Activated CD8-positive, alpha-beta T cell treated with anti-CD3 and anti-CD28 coated beads, Interleukin-2, amount 10 ng/mL, durations not matched to agents 7 days and 5 days (primary cell): ENCODE data around the gene ARHGAP8. TPM values are rescaled to one million over a fixed set of nuclear protein-coding genes. Genes with fewer than 3 reads are reported as not detected.

ENCODE experiments used
- ATAC-seq: fragments of 150-1000 bp; cut with Tn5 transposase; one replicate; pipeline ENCODE4 v1.10.0; 2021; ENCODE audit warnings: moderate library complexity
- CTCF ChIA-PET: fragments of 350-600 bp; sonication (Branson Sonifier 250); formaldehyde crosslinking; loops from one replicate; lab custom pipeline; 2021; ENCODE audit warnings: antibody characterized with exemption; lab: Charles Lee
- POLR2A ChIA-PET: fragments of 350-600 bp; sonication (Branson Sonifier 250); formaldehyde crosslinking; loops from one replicate; lab custom pipeline; 2021; ENCODE audit warnings: antibody characterized with exemption; lab: Charles Lee
- DNase-seq: peaks from one replicate; pipeline ENCODE4 v3.0.0-alpha.2; 2020
- H3K27ac Mint-ChIP-seq: one replicate; pipeline ENCODE4 v1.8.0; 2021; ENCODE audit warnings: mild to moderate bottlenecking, mixed read lengths
- H3K27me3 Mint-ChIP-seq: one replicate; pipeline ENCODE4 v1.8.0; 2021; ENCODE audit warnings: low read depth, mixed read lengths
- H3K36me3 Mint-ChIP-seq: one replicate; pipeline ENCODE4 v1.8.0; 2021; ENCODE audit warnings: low read depth, mixed read lengths
- H3K4me1 Mint-ChIP-seq: one replicate; pipeline ENCODE4 v1.8.0; 2021; ENCODE audit warnings: low read depth, mixed read lengths
- H3K4me3 Mint-ChIP-seq: one replicate; pipeline ENCODE4 v1.8.0; 2021; ENCODE audit warnings: mild to moderate bottlenecking, mixed read lengths
- H3K9me3 Mint-ChIP-seq: one replicate; pipeline ENCODE4 v1.8.0; 2022; ENCODE audit warnings: mixed read lengths; ENCODE audit not compliant: insufficient read depth
- total RNA-seq, 2 experiments: library from RNA; stranded (reverse); gene quantifications; one replicate each; pipeline ENCODE4 v1.2.3, GENCODE V29; 2021

ARHGAP8 gene
- total RNA-seq, 2 experiments from 2014 or later = 0.39 to 1.2 TPM

GRCh38 chr22:44759001-44759400 is 6.6 kb downstream of the ARHGAP8 start:
- H3K9me3 Mint-ChIP-seq = no peaks in the 10 kb centered on the region
- ATAC-seq (no peak), DNase-seq (no peak)
- peaks cover 22% of the 10 kb centered on the region for H3K27me3 Mint-ChIP-seq
- no peak overlapping the region for H3K4me3 Mint-ChIP-seq
- no peaks in the 10 kb centered on the region for H3K36me3 Mint-ChIP-seq
- ChIA-PET POLR2A (no interaction called here), CTCF (no interaction called here)
- H3K27ac Mint-ChIP-seq = no peak overlapping the region
- H3K4me1 Mint-ChIP-seq = no peaks in the 10 kb centered on the region

- CTCF ChIA-PET = no interaction called here
- Mint-ChIP-seq H3K27me3 (peaks cover 15% of the 10 kb centered on the region), H3K27ac (no peak overlapping the region)
Observed at GRCh38 chr22:44759430-44760310, 7.3 kb downstream of the ARHGAP8 start.

GRCh38 chr22:44760476-44760875 is 8.1 kb downstream of the ARHGAP8 start:
- Mint-ChIP-seq H3K27me3 (peaks cover 8% of the 10 kb centered on the region), H3K4me1 (no peaks in the 10 kb centered on the region), H3K9me3 (no peaks in the 10 kb centered on the region), H3K4me3 (no peak overlapping the region), H3K27ac (no peak overlapping the region), H3K36me3 (no peaks in the 10 kb centered on the region)
- DNase-seq (no peak), ATAC-seq (no peak)
- ChIA-PET CTCF (no interaction called here), POLR2A (no interaction called here)

More at GRCh38 chr22:44759430-44760310, 7.3 kb downstream of the ARHGAP8 start:
- no peaks in the 10 kb centered on the region for H3K9me3 Mint-ChIP-seq
- no peaks in the 10 kb centered on the region for H3K36me3 Mint-ChIP-seq
- no peaks in the 10 kb centered on the region for H3K4me1 Mint-ChIP-seq
- POLR2A ChIA-PET = no interaction called here
- no peak for ATAC-seq
- DNase-seq = no peak
- H3K4me3 Mint-ChIP-seq = no peak overlapping the region

GRCh38 chr22:44761025-44761424 is 8.7 kb downstream of the ARHGAP8 start:
- ATAC-seq = no peak
- CTCF ChIA-PET = no interaction called here

GRCh38 chr22:44764373-44764772 is 12.0 kb downstream of the ARHGAP8 start:
- H3K4me1 Mint-ChIP-seq = no peaks in the 10 kb centered on the region
- H3K27ac Mint-ChIP-seq = no peak overlapping the region
- H3K4me3 Mint-ChIP-seq = no peak overlapping the region
- ChIA-PET POLR2A (no interaction called here), CTCF (no interaction called here)
- ATAC-seq (no peak), DNase-seq (no peak)
- no peaks in the 10 kb centered on the region for H3K9me3 Mint-ChIP-seq
- peaks cover 2% of the 10 kb centered on the region for H3K27me3 Mint-ChIP-seq
- H3K36me3 Mint-ChIP-seq = no peaks in the 10 kb centered on the region

More at GRCh38 chr22:44761025-44761424, 8.7 kb downstream of the ARHGAP8 start:
- POLR2A ChIA-PET = no interaction called here
- H3K4me3 Mint-ChIP-seq = no peak overlapping the region
- H3K9me3 Mint-ChIP-seq = no peaks in the 10 kb centered on the region
- no peak overlapping the region for H3K27ac Mint-ChIP-seq
- H3K36me3 Mint-ChIP-seq = no peaks in the 10 kb centered on the region
- H3K4me1 Mint-ChIP-seq = no peaks in the 10 kb centered on the region
- peaks cover 5% of the 10 kb centered on the region for H3K27me3 Mint-ChIP-seq
- no peak for DNase-seq

- Mint-ChIP-seq H3K4me1 (no peaks in the 10 kb centered on the region), H3K9me3 (no peaks in the 10 kb centered on the region), H3K27ac (no peak overlapping the region), H3K4me3 (no peak overlapping the region), H3K27me3 (peaks cover 4% of the 10 kb centered on the region), H3K36me3 (no peaks in the 10 kb centered on the region)
- POLR2A ChIA-PET = no interaction called here
- CTCF ChIA-PET = no interaction called here
- DNase-seq (no peak), ATAC-seq (no peak)
Observed at GRCh38 chr22:44764974-44765373, 12.6 kb downstream of the ARHGAP8 start.

- peaks cover 4% of the 10 kb centered on the region for H3K27me3 Mint-ChIP-seq
Observed at GRCh38 chr22:44765571-44766285, 13.4 kb downstream of the ARHGAP8 start.

GRCh38 chr22:44773082-44773481 is 20.7 kb downstream of the ARHGAP8 start:
- Mint-ChIP-seq H3K4me1 (no peaks in the 10 kb centered on the region), H3K9me3 (peaks cover 18% of the 10 kb centered on the region), H3K4me3 (no peak overlapping the region), H3K27ac (no peak overlapping the region), H3K27me3 (peaks cover 3% of the 10 kb centered on the region), H3K36me3 (no peaks in the 10 kb centered on the region)
- POLR2A ChIA-PET = no interaction called here
- DNase-seq = no peak
- CTCF ChIA-PET = no interaction called here
- no peak for ATAC-seq

More at GRCh38 chr22:44765571-44766285, 13.4 kb downstream of the ARHGAP8 start:
- H3K9me3 Mint-ChIP-seq = no peaks in the 10 kb centered on the region
- CTCF ChIA-PET = no interaction called here
- H3K36me3 Mint-ChIP-seq = no peaks in the 10 kb centered on the region
- no peak for DNase-seq
- no peak overlapping the region for H3K27ac Mint-ChIP-seq
- no peak overlapping the region for H3K4me3 Mint-ChIP-seq
- POLR2A ChIA-PET = no interaction called here
- no peak for ATAC-seq
- no peaks in the 10 kb centered on the region for H3K4me1 Mint-ChIP-seq

GRCh38 chr22:44775862-44776261 is 23.5 kb downstream of the ARHGAP8 start:
- Mint-ChIP-seq H3K4me3 (no peak overlapping the region), H3K36me3 (no peaks in the 10 kb centered on the region), H3K27me3 (peaks cover 2% of the 10 kb centered on the region), H3K9me3 (peaks cover 18% of the 10 kb centered on the region), H3K27ac (no peak overlapping the region), H3K4me1 (no peaks in the 10 kb centered on the region)
- DNase-seq = no peak
- POLR2A ChIA-PET = no interaction called here
- no peak for ATAC-seq
- CTCF ChIA-PET = no interaction called here

- H3K9me3 Mint-ChIP-seq = peaks cover 18% of the 10 kb centered on the region
- no peak overlapping the region for H3K27ac Mint-ChIP-seq
- DNase-seq (no peak), ATAC-seq (no peak)
- POLR2A ChIA-PET = no interaction called here
- CTCF ChIA-PET = no interaction called here
- no peak overlapping the region for H3K4me3 Mint-ChIP-seq
- no peaks in the 10 kb centered on the region for H3K36me3 Mint-ChIP-seq
- peaks cover under 1% of the 10 kb centered on the region for H3K27me3 Mint-ChIP-seq
- H3K4me1 Mint-ChIP-seq = no peaks in the 10 kb centered on the region
Observed at GRCh38 chr22:44776605-44777363, 24.4 kb downstream of the ARHGAP8 start.

GRCh38 chr22:44777364-44777755 is 25.0 kb downstream of the ARHGAP8 start:
- ChIA-PET POLR2A (no interaction called here), CTCF (no interaction called here)
- no peak overlapping the region for H3K27ac Mint-ChIP-seq
- H3K9me3 Mint-ChIP-seq = peaks cover 17% of the 10 kb centered on the region
- H3K36me3 Mint-ChIP-seq = no peaks in the 10 kb centered on the region
- DNase-seq = no peak
- no peak overlapping the region for H3K4me3 Mint-ChIP-seq
- no peaks in the 10 kb centered on the region for H3K27me3 Mint-ChIP-seq
- no peaks in the 10 kb centered on the region for H3K4me1 Mint-ChIP-seq
- no peak for ATAC-seq
